AG09309 (cell line): ENCODE results near the gene RALA.

Source experiments
- DNase-seq: peaks from one replicate; pipeline ENCODE4 v3.0.0-alpha.2; 2010; ENCODE audit warnings: low read depth
- H3K4me3 ChIP-seq: 2 replicates; pipeline ENCODE4 v1.5.1; 2011; ENCODE audit warnings: mild to moderate bottlenecking, low read depth, low read length, moderate library complexity; ENCODE audit not compliant: control insufficient read depth
- TF ChIP-seq, protein P1 (sequence below): IDR thresholded peaks from 2 replicates; pipeline ENCODE4 v1.5.1; 2011; ENCODE audit warnings: mild to moderate bottlenecking, low read depth, low read length, inconsistent platforms; ENCODE audit not compliant: insufficient read depth, control insufficient read depth; ENCODE audit errors: missing control alignments

The RALA gene

DNA sequence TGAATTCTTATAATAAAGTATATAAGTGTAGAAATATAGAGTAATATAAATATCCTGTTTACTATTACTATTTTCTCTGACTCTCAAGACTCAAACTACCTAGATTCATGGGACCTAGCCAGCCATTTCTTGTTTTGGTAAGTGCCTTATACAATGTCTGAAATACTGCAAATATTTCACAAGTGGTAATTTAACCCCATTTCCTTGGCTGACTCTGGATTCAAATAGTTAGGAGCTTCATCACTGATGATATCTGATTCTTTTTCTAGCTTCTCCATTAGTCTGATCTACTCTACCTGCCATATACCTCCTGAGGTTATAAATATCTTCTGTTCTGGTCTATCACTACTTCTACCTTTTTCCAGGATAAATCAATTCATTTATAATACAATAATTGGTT lies 6.4 kb upstream of the RALA start:
- TF ChIP-seq, protein P1, sequence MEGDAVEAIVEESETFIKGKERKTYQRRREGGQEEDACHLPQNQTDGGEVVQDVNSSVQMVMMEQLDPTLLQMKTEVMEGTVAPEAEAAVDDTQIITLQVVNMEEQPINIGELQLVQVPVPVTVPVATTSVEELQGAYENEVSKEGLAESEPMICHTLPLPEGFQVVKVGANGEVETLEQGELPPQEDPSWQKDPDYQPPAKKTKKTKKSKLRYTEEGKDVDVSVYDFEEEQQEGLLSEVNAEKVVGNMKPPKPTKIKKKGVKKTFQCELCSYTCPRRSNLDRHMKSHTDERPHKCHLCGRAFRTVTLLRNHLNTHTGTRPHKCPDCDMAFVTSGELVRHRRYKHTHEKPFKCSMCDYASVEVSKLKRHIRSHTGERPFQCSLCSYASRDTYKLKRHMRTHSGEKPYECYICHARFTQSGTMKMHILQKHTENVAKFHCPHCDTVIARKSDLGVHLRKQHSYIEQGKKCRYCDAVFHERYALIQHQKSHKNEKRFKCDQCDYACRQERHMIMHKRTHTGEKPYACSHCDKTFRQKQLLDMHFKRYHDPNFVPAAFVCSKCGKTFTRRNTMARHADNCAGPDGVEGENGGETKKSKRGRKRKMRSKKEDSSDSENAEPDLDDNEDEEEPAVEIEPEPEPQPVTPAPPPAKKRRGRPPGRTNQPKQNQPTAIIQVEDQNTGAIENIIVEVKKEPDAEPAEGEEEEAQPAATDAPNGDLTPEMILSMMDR, result no peak
- no peak for DNase-seq

DNA sequence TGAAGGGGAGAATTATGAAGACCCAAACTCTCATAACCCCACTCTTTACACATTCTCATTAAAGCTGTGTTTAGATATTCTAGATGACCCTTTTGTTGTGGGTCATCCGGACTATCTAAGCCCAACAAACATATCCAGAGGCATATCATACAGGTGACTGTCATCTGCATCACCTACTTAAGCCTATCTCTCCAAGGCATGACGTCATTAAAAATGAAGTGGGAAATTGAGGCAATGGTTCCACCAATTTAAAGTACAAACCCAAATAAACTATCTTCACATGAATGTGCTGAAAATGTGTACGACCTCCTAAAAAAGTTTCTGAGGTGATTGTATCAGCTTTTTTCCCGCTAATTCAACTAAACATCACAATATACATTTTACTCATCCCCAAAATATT lies 4.5 kb upstream of the RALA start:
- TF ChIP-seq, protein P1, result no peak
- no peak for DNase-seq
- H3K4me3 ChIP-seq, result no peak overlapping the region

More for the DNA sequence above, 6.4 kb upstream of the RALA start:
- H3K4me3 ChIP-seq, result no peak overlapping the region

DNA sequence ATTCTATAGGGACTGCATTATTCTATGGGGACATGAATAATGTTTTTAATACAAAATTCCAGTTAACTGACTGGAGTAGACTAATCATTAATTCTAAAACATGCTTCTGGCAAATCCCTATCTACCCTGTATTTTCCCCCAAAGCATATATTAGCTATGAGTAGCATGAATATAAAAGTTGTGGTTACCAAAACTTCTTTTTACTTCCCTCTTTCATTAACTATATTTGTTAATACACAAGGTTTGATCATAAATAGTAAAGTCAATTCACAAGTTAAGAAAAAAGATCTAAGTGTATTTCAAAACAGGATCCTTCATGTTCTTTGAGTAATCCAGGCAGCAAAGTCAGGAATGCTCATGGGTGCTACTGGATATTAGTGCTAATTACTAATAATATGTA lies 2.9 kb upstream of the RALA start:
- H3K4me3 ChIP-seq, result no peak overlapping the region
- TF ChIP-seq, protein P1, result no peak
- DNase-seq, result no peak

DNA sequence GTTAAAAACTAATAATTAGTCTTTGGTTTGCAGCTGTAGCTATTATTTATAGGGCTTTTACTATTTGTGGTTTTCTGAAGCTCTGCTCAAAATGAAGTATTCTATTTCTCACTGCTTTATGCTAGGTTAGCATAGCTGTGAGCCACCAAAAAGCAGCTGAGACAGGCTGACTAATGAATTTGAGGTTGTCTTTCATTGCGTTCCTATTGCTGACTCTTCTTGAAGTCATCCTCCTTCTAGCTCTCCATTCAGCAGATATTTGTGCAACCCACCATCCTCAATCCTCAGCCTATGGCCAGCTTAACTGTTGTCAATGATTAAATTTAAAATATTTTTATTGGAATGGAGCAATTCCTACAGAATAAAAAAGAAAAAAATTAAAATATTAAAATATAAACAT lies 2.1 kb upstream of the RALA start:
- H3K4me3 ChIP-seq, result no peak overlapping the region
- TF ChIP-seq, protein P1, result no peak
- peak; percentile 67 for DNase-seq

DNA sequence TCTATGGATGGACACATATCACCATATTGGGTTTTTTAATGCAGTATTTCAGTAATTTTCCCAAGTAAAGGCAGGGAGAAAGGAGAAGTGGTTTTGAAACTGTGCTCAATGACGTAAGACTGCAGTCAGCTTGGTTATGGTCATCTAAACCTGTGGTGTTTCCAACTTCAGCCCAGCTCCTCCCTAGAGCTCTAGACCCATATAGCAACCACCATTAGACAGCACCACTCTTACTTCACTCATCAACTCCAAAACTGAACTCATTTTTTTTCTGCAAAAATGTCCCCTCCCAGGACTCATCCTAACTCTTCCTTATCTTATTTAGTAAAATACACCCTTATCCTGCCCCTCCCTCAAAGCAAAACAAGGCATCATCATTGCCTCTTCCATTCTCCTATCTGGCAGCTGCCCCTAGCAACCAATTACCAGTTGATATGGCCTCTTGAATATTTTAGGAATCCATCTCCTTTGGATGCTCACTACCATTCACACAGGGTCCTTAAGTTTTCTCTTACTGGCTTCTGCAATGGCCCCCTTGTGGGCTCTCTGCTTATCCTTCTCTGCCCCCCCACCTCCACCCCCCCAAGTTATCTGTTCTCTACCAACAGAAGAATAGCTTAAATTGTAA lies 1.5 kb upstream of the RALA start:
- no peak for DNase-seq
- no peak overlapping the region for H3K4me3 ChIP-seq
- TF ChIP-seq, protein P1, result no peak

DNA sequence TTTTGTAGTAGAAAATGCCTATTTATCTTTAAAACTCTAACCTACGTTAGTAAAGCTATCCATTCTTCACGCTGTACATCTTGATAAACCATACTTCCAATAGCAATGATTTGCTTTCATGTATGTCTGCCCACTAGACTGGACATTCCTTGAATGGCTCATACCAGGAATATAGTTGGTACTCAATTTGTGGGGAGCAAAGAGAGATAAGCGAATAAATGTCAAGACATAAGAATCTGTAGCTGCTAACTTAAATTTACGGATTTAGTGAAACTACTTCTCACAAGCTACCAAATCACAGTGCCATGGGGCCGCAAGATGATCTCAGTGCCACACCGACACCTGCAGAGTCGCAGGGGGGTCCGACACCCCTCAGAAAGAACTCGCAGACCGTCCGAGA lies 763 bp upstream of the RALA start:
- peak overlapping the region; percentile 52 for H3K4me3 ChIP-seq
- DNase-seq, result no peak
- TF ChIP-seq, protein P1, result no peak
